ENCODE data around the gene TFB1M.

Gene TFB1M

DNA sequence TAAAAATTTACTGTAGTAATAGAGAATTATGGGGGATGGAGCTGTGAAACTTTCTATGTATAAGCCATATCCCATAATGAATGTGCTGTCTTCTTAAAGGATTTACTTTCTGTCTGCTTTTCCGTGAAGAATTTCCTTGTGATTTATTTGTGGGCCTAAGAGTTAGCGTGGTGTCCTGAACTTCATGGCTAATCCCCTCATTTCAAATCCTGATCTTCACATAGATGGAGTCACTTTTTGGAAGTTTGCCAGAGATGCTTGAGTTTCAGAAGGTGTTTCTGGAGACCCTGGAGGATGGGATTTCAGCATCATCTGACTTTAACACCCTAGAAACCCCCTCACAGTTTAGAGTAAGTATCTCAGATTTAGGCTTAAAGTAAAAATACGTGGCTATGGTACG lies 69.8 kb downstream of the TFB1M start:
- TF ChIP-seq, protein P1, sequence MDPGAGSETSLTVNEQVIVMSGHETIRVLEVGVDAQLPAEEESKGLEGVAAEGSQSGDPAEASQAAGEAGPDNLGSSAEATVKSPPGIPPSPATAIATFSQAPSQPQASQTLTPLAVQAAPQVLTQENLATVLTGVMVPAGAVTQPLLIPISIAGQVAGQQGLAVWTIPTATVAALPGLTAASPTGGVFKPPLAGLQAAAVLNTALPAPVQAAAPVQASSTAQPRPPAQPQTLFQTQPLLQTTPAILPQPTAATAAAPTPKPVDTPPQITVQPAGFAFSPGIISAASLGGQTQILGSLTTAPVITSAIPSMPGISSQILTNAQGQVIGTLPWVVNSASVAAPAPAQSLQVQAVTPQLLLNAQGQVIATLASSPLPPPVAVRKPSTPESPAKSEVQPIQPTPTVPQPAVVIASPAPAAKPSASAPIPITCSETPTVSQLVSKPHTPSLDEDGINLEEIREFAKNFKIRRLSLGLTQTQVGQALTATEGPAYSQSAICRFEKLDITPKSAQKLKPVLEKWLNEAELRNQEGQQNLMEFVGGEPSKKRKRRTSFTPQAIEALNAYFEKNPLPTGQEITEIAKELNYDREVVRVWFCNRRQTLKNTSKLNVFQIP (CRISPR knock-in tag; IDR thresholded peaks at IDR 0.05; ENCODE audit: borderline replicate concordance, low read depth), result no peak
- TF ChIP-seq, protein P2, sequence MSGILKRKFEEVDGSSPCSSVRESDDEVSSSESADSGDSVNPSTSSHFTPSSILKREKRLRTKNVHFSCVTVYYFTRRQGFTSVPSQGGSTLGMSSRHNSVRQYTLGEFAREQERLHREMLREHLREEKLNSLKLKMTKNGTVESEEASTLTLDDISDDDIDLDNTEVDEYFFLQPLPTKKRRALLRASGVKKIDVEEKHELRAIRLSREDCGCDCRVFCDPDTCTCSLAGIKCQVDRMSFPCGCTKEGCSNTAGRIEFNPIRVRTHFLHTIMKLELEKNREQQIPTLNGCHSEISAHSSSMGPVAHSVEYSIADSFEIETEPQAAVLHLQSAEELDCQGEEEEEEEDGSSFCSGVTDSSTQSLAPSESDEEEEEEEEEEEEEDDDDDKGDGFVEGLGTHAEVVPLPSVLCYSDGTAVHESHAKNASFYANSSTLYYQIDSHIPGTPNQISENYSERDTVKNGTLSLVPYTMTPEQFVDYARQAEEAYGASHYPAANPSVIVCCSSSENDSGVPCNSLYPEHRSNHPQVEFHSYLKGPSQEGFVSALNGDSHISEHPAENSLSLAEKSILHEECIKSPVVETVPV (CRISPR knock-in tag; IDR thresholded peaks at IDR 0.05), result no peak
- TF ChIP-seq ZNF565 (CRISPR knock-in tag; conservative IDR thresholded peaks at IDR 0.05; ENCODE audit: low read depth) (no peak), GLIS3 (CRISPR knock-in tag; IDR thresholded peaks at IDR 0.05) (no peak), ZFP30 (CRISPR knock-in tag; IDR thresholded peaks at IDR 0.05) (no peak), BACH2 (CRISPR knock-in tag; IDR thresholded peaks at IDR 0.05; ENCODE audit: borderline replicate concordance) (no peak), TOX (CRISPR knock-in tag; IDR thresholded peaks at IDR 0.05; ENCODE audit: borderline replicate concordance) (no peak), SNAI2 (CRISPR knock-in tag; IDR thresholded peaks at IDR 0.05) (no peak)
- no peak for ATAC-seq

DNA sequence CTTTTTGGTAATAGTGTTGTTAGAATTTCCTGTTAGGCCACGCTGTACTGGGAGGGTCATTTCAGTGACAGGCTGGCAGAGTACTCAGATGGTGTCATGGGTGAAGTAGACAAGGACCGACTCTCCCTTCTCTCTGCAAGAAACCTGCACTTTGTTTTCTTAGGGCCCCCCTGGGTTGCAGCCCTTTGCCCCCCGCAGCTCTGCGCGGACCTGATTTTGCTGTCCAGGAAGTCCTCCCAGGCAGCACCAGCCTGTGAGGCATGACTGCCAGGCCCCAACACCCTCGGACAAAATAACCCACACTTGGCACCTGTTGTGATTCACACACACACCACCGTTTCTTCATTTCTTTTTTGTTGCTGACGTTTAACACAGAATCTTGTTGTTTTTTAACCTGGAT lies 72.3 kb downstream of the TFB1M start:
- no peak for TF ChIP-seq ZC3H10 (CRISPR knock-in tag; IDR thresholded peaks at IDR 0.05)
- no peak for TF ChIP-seq PPARA (CRISPR knock-in tag; IDR thresholded peaks at IDR 0.05; ENCODE audit: borderline replicate concordance)
- no peak for TF ChIP-seq BACH2 (CRISPR knock-in tag; IDR thresholded peaks at IDR 0.05; ENCODE audit: borderline replicate concordance)
- TF ChIP-seq ZNF70 (CRISPR knock-in tag; IDR thresholded peaks at IDR 0.05), result no peak
- no peak for TF ChIP-seq TCF4 (CRISPR knock-in tag; IDR thresholded peaks at IDR 0.05; ENCODE audit: borderline replicate concordance)
- TF ChIP-seq ARNTL (CRISPR knock-in tag; IDR thresholded peaks at IDR 0.05; ENCODE audit: borderline replicate concordance, low read depth), result no peak
- no peak for TF ChIP-seq ZNF565 (CRISPR knock-in tag; conservative IDR thresholded peaks at IDR 0.05; ENCODE audit: low read depth)
- no peak for TF ChIP-seq ZFP30 (CRISPR knock-in tag; IDR thresholded peaks at IDR 0.05)
- no peak for TF ChIP-seq PATZ1 (CRISPR knock-in tag; IDR thresholded peaks at IDR 0.05; ENCODE audit: borderline replicate concordance)
- TF ChIP-seq, protein P1 (CRISPR knock-in tag; IDR thresholded peaks at IDR 0.05; ENCODE audit: borderline replicate concordance, low read depth), result no peak
- no peak for TF ChIP-seq RARB (CRISPR knock-in tag; IDR thresholded peaks at IDR 0.05)
- TF ChIP-seq, protein P3, sequence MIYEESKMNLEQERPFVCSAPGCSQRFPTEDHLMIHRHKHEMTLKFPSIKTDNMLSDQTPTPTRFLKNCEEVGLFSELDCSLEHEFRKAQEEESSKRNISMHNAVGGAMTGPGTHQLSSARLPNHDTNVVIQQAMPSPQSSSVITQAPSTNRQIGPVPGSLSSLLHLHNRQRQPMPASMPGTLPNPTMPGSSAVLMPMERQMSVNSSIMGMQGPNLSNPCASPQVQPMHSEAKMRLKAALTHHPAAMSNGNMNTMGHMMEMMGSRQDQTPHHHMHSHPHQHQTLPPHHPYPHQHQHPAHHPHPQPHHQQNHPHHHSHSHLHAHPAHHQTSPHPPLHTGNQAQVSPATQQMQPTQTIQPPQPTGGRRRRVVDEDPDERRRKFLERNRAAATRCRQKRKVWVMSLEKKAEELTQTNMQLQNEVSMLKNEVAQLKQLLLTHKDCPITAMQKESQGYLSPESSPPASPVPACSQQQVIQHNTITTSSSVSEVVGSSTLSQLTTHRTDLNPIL (CRISPR knock-in tag; IDR thresholded peaks at IDR 0.05; ENCODE audit: low read depth), result no peak
- no peak for TF ChIP-seq OSR1 (CRISPR knock-in tag; IDR thresholded peaks at IDR 0.05)
- no peak for ATAC-seq

DNA sequence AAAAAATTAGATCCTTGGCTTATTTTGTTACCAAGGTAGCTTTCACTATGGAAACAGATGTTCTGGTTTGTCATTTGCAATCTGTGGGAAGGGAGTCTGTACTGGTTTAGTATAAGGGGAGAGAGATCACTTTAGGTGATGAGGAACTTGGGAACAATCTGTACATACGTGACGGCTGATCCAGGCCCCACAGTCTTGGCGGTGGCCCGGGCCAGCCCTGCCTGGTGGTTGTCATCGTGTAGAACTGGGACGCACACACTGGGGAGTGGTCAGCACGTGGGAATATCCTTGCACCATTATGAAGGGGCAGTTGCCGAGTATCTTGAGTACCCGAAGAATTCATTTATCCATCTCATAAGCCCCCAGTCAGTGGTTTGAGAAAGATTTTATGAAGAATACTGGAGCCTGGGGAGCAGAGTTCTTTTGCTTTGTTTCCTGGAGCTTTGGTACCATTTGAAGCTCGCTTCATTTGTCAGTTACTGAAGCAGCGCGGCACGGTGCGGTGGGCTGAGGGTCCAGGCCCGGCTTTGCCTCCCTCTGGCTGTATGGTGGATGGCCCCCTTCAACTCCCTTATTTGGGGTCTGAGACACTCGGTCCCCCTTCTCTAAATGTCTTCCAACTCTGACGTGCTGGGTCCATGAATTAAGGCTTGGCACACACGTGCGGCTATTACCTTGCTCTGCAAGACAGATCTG lies 73.2 kb downstream of the TFB1M start:
- TF ChIP-seq ZFP3 (CRISPR knock-in tag; IDR thresholded peaks at IDR 0.05) (no peak), ARNTL (CRISPR knock-in tag; IDR thresholded peaks at IDR 0.05; ENCODE audit: borderline replicate concordance, low read depth) (no peak), ZNF70 (CRISPR knock-in tag; IDR thresholded peaks at IDR 0.05) (no peak), ESRRG (CRISPR knock-in tag; IDR thresholded peaks at IDR 0.05) (no peak), PATZ1 (CRISPR knock-in tag; IDR thresholded peaks at IDR 0.05; ENCODE audit: borderline replicate concordance) (no peak), BACH2 (CRISPR knock-in tag; IDR thresholded peaks at IDR 0.05; ENCODE audit: borderline replicate concordance) (no peak), SNAI2 (CRISPR knock-in tag; IDR thresholded peaks at IDR 0.05) (no peak), ZFP30 (CRISPR knock-in tag; IDR thresholded peaks at IDR 0.05) (no peak), PPARA (CRISPR knock-in tag; IDR thresholded peaks at IDR 0.05; ENCODE audit: borderline replicate concordance) (no peak), ISL1 (CRISPR knock-in tag; IDR thresholded peaks at IDR 0.05) (no peak), RARB (CRISPR knock-in tag; IDR thresholded peaks at IDR 0.05) (no peak), TOX (CRISPR knock-in tag; IDR thresholded peaks at IDR 0.05; ENCODE audit: borderline replicate concordance) (no peak), OSR1 (CRISPR knock-in tag; IDR thresholded peaks at IDR 0.05) (no peak)
- TF ChIP-seq, protein P1 (CRISPR knock-in tag; IDR thresholded peaks at IDR 0.05; ENCODE audit: borderline replicate concordance, low read depth), result no peak
- ATAC-seq, result no peak
